Stimulated activated CD8-positive, alpha-beta memory T cell treated with anti-CD3 and anti-CD28 coated beads, Interleukin-12 subunit alpha, Interleukin-12 subunit beta, amount 100 ng/mL, for 24 hours (primary cell): Measurements from ENCODE around the gene ASB12.
"Not testable (repeated sequence)": the region's sequence is repeated elsewhere in the genome, so short reads cannot be mapped to it uniquely, and the experiment has no call there.

Source experiments
- DNase-seq: peaks from one replicate; pipeline ENCODE4 v3.0.0-alpha.2; 2020; ENCODE audit errors: extremely low read depth

ASB12 gene, protein sequence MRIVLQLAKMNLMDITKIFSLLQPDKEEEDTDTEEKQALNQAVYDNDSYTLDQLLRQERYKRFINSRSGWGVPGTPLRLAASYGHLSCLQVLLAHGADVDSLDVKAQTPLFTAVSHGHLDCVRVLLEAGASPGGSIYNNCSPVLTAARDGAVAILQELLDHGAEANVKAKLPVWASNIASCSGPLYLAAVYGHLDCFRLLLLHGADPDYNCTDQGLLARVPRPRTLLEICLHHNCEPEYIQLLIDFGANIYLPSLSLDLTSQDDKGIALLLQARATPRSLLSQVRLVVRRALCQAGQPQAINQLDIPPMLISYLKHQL

GRCh38 chrX:64230123-64230970, at the start of gene ASB12:
Gene ASB12, minus strand, starts transcription at chrX:64230607. Its CDS starts 4,957 bp downstream, at chrX:64225650.
- no peak for DNase-seq

DNA sequence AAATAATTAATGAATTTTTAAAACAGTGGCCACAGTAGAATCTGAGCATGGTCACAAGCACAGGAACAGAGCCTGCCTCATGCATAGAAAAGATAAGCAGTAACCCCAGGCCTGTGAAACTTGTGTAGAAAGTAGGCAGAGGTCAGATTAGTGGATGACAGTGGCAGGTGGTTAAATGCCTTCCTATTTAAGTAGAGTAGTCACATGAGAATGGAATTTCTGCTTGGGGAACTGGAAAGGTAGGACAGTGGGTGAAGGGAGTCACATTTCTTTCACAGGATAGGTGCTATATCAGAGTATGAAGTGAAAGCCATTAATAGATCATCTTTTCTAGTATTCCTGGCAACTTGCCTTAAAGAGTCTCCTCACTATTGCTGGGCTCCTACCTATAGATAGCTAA, 34.9 kb upstream of the ASB12 start:
- no peak for DNase-seq

GRCh38 chrX:64229154-64229553, 1.3 kb downstream of the ASB12 start:
- DNase-seq, result no peak

GRCh38 chrX:64218023-64218422, 12.4 kb downstream of the ASB12 start:
- no peak for DNase-seq

DNA sequence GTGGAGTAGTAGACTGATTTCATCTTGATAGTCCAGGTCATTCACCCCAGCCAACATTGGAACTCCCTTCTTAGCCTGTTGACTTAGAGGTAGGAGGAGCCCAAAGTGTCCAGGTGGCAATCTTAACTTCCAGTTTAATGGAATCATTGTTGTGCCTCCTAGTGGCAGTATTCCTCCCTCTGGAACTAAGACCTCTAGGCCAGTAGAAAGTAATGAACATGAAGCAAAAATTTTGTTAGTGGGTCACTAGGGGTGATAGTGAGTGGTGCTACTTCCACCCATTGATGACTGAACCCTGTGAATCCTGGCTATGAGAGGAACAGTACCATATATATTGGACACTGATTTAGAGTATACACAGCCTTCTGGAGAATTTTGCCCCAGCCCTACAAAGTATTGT, 16.4 kb downstream of the ASB12 start:
- DNase-seq, result not testable (repeated sequence)

DNA sequence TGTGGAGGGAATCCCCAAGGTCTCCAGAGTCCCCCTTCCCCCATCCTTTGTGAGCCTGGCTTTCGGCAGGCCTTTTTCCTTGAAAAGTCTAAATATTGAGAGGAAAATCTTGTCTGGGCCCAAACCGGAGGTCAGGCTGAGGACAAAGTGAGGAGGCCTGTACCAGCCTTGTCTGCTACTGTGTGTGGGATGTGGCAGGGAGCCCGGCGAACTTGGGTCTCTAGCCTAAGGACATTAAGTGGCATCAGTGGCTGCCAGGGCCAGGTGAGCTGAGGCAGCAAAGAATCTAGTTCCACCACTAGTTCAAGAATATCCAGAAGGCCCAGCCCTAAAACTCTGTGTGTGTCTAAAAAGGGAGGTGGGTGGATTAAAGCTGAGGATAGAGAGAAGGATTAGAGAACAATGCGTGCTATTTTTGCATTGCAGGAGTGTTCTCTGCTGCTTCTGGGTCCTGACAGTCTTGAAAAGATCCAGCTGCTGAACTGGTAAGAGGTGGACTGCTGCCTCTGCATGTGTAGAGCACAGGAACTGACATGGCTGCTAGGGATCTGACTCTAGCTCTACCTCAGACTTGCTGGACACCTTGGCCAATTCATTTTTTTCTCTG, 23.7 kb downstream of the ASB12 start:
- DNase-seq, result no peak

DNA sequence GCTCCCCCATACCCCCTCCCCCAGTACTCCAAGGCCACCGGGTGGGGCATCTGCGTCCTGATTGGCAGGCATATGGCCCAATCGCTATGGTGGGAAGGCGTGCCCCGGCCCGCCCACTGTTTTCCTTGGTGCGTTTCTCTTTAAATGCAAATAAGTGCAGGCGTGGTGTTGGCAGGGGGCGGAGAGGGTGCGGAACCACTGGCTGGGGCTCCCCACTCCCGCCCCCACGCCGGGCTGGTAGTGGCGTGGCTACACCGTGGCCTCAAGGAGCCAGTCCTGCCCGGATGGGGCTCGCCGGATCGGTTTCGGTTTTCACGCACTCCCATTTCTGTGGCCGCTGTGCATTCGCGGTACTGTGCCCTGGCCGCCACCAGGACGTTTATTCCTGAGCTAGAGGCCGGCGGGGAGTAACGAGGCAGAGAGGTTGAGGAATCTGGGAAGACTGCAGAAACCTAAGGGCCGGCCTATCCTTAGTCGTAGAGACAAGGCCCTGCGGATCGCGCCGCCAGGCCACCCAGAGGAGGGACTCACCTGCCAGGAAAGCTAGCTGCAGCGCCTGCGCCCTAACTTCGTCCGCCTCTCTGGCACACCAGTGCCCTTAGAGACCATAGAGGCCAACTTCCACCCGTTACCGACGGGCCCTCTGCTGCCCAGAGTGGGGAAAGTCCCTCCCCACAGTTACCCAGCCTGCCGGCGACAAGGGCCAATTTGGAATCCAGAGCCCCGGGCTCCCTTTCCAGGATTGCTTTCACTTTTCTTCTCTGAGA, 24.5 kb downstream of the ASB12 start:
- peak; percentile 61 for DNase-seq

- DNase-seq, result no peak
Measured at GRCh38 chrX:64205441-64205734, 25.0 kb downstream of the ASB12 start, which contains the start of gene AMER1. Gene AMER1, minus strand, starts transcription at chrX:64205708. Its CDS starts 12,422 bp downstream, at chrX:64193286.

DNA sequence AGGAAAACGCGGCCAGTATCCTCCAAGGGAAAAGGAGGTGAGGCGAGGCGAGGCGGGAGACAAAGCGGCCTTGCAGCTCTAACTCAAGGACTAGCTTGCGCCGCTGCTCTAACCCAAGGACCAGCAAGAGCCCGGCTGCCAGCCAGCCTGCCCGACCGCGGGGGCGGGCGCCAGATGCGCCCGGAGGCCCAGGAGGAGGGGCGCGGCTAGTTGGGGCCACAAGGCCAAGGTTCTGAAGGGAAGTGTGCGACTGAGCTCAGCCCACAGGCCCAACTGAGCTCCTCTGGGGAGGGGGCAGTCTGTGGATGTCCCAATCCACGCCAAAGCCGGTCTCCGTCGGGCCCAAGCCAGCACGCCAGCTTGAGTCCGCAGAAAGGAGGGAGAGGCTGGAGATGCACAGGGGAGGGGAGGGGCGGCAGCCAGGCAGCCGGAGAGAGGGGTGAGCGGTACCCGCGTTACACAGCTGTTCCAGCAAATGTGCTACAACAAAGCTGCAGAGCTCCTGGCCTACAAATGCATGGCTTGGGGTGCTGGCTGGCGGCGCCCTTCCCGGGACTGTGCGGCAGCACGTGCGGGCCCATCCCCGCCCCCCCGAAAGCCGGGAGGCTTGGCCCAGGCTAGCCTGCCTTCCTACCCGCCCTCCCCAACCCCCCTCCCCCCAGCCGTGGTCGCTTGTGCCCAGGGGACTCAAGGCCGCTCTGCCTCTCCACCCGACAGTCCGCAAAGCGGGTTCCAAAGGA, 25.5 kb downstream of the ASB12 start:
- DNase-seq, result no peak

DNA sequence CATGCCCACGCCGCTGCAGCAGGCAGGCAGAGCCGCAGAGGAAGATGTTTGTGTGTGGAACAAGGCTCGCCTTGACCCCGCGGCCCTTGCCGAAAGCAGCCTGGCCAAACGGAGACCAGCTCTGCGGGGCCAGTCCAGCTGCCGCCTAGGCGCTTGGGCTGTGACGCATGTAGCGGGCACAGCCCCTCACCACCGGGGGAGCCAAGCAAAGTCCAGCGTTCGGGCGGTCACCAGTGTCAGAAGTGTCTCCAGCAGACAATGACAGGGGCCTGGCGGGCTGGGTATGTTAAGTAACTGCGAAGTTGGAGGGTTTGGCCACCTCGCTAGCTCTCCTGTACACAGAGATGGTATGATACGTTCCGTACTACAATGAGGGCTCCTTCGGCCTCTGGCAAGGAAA, 26.2 kb downstream of the ASB12 start:
- DNase-seq, result no peak

DNA sequence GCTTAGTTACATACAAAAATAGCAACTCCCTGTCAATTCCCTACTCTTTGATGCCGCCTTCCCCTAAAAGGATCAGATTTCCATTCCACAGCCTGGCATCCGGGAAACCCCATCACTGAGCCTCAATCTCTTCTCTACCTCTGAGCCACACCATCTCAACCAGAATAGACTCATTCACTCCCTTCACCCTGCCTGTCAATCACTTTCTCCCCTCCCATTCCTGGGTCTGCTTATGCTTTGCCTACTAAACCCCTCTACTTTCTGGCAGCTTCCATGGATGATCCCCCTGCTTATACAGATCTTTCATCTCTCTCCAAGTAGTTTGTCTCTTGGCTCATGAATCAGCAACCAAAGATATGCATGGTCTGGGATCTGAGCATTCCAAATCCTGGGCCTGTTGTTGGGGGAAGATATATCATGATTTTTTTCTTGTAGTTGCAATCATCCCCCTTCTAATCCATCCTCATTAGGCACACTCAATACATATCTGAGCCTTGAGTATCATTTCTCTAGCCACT, 27.5 kb downstream of the ASB12 start:
- DNase-seq, result no peak

DNA sequence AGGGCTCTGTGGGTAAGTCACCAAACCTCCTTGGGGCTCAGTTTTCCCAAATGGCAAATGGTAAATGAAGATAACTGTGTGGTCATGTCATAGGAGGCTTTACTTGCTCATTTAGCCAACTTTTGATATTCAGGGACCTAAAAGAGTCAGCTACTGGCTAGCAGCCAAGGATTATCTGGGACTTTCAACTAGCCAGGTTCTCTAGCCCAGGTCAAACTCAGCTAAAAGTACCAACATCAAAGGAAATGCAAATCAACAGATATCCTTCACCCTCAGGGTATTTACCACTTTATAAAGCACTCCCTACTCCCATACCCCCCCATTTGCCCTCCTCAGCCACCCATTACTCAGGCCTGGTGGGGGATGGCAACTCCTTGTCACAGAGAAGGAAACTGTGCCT, 32.4 kb downstream of the ASB12 start:
- no peak for DNase-seq

DNA sequence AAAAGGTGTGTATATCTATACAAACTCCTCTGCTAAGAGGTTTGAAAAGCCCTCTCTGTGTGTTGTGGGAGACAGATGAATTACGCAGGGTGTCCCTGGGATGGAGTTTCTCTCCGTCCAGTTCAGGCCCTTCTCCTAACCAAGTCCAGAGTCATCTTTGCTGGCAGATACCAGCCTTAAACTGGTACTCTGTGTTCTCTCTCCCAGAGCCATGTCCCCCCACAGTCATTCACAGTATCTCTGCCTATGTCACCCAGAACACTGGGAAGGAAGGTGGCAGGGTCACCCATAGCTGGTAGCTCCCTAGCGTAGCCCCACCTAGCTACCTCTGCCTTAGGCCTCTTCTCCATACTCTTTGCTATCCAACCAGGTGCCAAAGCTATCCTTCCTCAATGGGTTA, 33.8 kb downstream of the ASB12 start:
- DNase-seq, result no peak

DNA sequence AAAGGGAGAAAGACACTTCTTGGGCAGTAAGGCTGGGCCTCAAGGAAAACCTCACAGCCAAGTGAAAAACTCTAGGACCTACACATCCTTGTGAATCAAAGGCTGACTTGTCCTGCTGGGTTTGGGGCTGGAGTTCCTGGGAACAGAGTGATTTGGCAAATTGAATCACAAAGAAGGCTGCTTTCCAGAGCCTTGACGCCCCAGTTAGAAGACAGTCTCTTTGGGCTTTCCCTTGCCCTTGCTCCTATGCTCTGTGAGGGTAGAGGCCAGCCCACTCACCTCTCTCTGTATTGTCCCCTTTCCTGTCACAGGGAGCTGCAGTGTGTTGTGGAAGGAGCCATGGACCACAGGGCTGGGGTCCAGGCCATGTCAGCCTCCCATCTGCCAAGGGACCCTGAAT, 34.5 kb downstream of the ASB12 start:
- DNase-seq, result no peak

DNA sequence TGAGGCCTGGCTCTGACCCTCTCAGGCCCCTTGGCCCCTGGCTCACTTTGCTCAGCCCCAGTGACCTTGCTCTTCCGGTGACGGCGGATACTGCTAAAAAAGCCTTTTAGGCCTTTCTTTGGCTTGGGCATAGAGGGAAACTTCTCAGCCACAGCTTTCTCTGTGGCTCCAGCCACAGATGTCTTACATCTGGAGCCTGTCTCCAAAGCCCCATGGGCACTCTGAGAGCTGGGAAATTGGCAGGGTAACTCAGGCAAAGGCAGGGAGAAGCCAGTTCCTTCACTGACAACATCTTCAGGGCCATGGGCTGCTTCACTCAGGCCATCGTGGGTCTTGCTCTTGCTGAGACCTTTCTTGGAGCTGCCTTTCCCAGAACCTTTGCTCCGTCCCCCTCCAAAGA, 37.7 kb downstream of the ASB12 start:
- no peak for DNase-seq

GRCh38 chrX:64192040-64192439, 38.4 kb downstream of the ASB12 start:
- DNase-seq, result no peak

DNA sequence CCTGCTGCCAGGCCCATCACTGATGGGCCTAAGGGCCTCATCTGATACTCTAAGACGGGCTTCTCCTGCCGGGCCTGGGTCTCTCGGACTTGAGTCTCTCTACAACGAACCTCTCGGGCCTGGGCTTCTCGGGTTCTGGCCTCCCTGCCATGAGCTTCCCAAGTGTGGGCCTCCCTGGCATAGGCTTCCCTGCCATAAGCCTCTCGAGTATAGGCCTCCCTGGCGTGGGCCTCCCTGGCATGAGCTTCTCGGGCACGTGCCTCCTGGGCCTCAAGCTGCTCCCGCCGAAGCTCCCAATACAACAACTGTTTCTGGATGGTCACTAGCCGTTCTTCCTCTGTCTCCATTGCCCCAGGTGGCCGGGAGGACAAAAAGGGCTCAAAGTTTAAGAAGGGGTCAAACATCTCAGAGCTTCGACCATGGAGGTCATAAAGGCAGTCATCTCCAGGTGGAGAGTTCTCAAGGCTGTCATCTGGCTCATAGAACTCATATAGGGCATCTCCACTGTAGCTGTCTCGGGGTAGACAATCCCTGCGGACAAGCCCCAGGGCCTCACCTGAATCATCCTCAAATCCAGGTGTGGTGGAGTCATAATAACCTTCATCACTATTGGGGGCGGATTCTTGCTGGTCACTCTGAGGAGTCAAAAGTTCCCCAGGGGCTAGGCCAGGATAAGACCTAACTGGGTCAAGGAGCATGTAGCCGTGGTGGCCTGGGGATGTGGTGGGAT, 39.0 kb downstream of the ASB12 start:
- DNase-seq, result no peak

DNA sequence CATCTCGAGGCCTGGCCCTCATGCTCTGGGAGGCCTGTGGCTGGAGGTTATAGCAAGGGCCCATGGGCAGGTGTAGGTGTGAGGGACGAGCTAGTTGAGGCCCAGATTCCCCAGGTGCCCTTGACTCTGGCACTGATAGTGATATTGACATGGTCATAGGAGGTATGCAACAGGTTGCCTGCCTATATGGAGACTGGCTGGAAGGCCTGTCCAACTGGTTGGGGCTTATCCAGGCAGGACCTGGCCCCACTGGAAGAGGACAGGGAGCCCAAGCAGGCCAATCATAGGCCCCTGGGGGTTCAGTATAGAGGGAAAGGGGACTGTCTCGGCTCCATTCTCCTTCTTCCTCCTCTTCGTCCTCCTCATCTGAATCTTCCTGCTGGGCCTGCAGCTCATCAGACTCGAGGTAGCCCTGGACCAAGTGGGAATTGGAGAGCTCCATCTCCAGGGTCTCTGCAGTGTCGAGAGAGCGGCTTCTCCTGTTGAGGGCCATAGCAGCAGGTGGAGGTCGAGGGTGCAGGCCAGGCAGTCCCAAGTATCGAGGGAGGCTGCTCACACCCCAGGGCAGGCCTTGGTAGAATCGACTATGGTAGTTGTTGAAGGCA, 40.2 kb downstream of the ASB12 start:
- DNase-seq, result no peak

GRCh38 chrX:64188901-64189300, 41.5 kb downstream of the ASB12 start:
- no peak for DNase-seq

DNA sequence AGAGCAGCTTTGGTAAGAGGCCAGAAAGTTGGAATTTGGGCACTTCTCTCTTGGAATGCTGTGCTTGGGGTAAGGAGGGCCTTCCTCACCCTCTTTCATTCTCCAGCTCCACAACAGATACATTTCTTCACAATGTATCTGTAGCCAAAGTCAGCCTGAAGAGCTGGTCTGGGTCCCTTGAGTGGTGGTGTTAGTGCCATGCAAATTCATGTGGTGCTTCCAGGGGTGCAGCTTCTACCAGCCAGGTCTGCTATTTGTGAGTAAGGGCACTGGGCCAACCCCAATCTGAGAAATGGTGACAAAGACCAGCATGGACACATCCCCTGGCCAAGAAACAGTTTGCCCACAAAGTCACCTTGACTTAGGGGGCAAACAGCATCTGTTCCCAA, 42.7 kb downstream of the ASB12 start:
- no peak for DNase-seq
